HL-60/S4 treated with phorbol 12-myristate 13-acetate at 8.2 ng/mL for 4 days and 3 days (cell line): ENCODE data around the gene PPP2R3A.
"Not testable (repeated sequence)": the region's sequence is repeated elsewhere in the genome, so short reads cannot be mapped to it uniquely, and the experiment has no call there.

Experiments used
- in situ Hi-C: fragments of 300-500 bp; cut with MboI; formaldehyde crosslinking; loops from 2 replicates; pipeline ENCODE4 v1.15.0; 2022; ENCODE audit warnings: low sequenced_read_pairs

PPP2R3A gene

GRCh38 chr3:135965506-135966270 lies at the start of gene PPP2R3A:
TSS of gene PPP2R3A (plus strand) at chr3:135965728. CDS start at chr3:136001499, 35,771 bp downstream.
- in situ Hi-C loops = no loop called here

GRCh38 chr3:135916310-135916709 lies 49.2 kb upstream of the PPP2R3A start:
- in situ Hi-C loops = no loop called here

GRCh38 chr3:135917076-135917475 lies 48.5 kb upstream of the PPP2R3A start:
- in situ Hi-C loops = no loop called here

- in situ Hi-C loops = no loop called here
These were observed 47.5 kb upstream of the PPP2R3A start for GRCh38 chr3:135917927-135918597.

- in situ Hi-C loops = no loop called here
These were observed 46.9 kb upstream of the PPP2R3A start for GRCh38 chr3:135918600-135918999.

- in situ Hi-C loops = no loop called here
These were observed 45.3 kb upstream of the PPP2R3A start for GRCh38 chr3:135920275-135920674.

GRCh38 chr3:135922903-135923250 lies 42.7 kb upstream of the PPP2R3A start:
- in situ Hi-C loops = no loop called here

GRCh38 chr3:135924506-135924905 lies 41.0 kb upstream of the PPP2R3A start:
- in situ Hi-C loops = no loop called here

- in situ Hi-C loops = no loop called here
These were observed 38.9 kb upstream of the PPP2R3A start for GRCh38 chr3:135926664-135927063.

- in situ Hi-C loops = no loop called here
These were observed 38.4 kb upstream of the PPP2R3A start for GRCh38 chr3:135927155-135927554.

- in situ Hi-C loops = no loop called here
These were observed 35.9 kb upstream of the PPP2R3A start for GRCh38 chr3:135929670-135930069.

GRCh38 chr3:135930255-135930654 lies 35.3 kb upstream of the PPP2R3A start:
- in situ Hi-C loops = no loop called here

GRCh38 chr3:135935171-135935570 lies 30.4 kb upstream of the PPP2R3A start:
- in situ Hi-C loops = not testable (repeated sequence)

- in situ Hi-C loops = not testable (repeated sequence)
These were observed 27.8 kb upstream of the PPP2R3A start for GRCh38 chr3:135937766-135938165.

GRCh38 chr3:135944831-135945230 lies 20.7 kb upstream of the PPP2R3A start:
- in situ Hi-C loops = no loop called here

GRCh38 chr3:135950941-135951340 lies 14.6 kb upstream of the PPP2R3A start:
- in situ Hi-C loops = no loop called here

- in situ Hi-C loops = no loop called here
These were observed 1.2 kb upstream of the PPP2R3A start for GRCh38 chr3:135964160-135964955.

GRCh38 chr3:135965129-135965505 lies 411 bp upstream of the PPP2R3A start:
- in situ Hi-C loops = no loop called here

GRCh38 chr3:135966271-135966961 lies 888 bp downstream of the PPP2R3A start:
- in situ Hi-C loops = no loop called here

GRCh38 chr3:135966962-135967274 lies 1.4 kb downstream of the PPP2R3A start:
- in situ Hi-C loops = no loop called here

GRCh38 chr3:135967867-135968266 lies 2.3 kb downstream of the PPP2R3A start:
- in situ Hi-C loops = no loop called here
